HG03460 (cell line): ENCODE measurements around the gene DCBLD1.

Experiments used
- ATAC-seq: cut with Tn5 transposase; IDR thresholded peaks from one replicate; pipeline ENCODE4 v1.9.1; 2021; ENCODE audit not compliant: unreplicated experiment

Gene DCBLD1

DNA sequence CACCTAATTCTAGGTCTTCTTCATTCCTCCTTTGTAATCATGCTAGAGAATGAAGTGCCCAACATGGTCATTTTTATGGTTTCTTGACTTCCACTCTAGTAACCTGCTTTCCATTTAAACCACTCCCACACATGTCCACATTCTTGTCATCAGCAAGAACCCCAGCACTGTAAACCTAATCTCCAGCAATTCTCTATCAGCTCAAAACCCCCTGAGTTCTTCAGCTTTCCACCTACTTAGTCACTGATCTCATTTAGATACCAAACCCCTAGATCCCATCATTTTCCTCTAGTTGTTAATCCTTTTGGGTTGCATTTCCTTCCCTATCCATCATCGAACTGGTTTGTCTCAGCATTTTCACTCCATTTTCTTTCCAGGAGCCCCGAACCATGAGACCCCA is 70.1 kb downstream of the DCBLD1 start:
- ATAC-seq = no peak

DNA sequence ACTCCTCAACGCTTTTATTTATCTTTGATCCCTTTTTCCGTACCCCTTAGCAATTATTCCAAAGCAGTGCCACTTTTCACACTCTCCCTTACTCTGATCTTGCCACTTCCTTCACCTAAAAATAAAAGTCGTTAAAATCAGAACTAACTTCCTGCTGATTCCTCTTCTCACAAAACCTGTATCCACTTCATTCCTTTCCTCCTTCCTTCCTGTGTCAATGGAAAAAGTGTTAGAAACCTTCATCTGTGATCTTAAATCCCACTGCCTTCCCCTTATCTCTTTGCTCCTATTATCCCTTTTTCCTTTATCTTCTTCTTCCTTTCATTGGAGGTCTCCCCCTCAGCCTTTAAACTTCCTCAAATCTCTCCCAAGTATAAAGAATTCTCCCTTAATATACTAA is 70.7 kb downstream of the DCBLD1 start:
- no peak for ATAC-seq

DNA sequence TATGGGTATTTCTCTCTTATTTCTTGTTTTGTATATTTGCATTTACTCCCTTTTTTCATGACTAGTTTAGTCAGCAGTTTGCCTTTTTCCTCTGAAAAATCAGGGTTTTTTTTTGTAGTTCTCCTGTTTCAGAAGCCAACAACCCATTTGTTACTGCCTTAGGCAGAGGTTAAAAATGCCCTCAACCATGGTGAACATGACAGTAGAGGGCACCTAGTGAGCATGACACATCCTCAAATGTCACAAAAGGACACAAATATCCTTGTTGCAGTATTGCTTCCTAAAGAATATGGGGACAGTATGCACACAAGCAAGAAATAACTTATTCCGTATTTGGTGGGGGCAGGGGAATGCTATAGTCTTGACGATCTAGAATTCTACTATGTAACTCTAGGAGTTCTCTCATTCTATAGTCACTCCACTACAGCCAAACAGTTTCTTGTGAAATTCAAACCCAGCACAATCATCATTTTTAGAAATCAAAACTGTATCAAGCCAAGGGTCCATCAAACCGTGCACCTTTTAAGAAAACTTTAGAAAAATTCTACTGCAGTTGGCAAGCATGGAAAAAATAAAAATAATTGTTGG is 72.9 kb downstream of the DCBLD1 start:
- ATAC-seq = no peak

DNA sequence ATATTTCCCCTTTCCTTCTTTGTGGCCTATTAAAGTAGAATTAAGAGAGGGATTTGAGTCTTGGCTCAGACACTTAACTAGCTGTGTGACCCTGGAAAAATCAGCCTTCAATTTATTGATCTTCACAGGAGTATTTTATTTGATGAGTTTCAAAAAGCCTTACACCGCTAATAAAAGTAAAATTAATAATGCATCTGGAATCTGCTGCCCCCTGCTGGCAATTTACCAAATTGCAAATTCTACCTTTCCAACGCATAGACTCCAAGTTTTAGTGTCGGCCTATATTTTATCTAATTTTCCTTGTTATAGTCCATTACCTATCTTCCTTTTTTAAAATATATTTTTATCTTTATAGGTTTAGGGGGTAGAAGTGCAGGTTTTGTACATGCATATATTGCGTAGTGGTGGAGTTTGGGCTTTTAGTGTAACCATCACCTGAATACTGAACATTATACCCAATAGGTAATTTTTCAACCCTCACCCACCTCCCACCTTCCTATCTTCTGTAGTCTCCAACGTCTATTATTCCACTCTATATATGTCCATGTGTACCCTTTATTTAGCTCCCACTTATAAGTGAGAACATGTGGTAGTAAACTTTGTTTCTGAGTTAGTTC is 73.5 kb downstream of the DCBLD1 start:
- no peak for ATAC-seq

DNA sequence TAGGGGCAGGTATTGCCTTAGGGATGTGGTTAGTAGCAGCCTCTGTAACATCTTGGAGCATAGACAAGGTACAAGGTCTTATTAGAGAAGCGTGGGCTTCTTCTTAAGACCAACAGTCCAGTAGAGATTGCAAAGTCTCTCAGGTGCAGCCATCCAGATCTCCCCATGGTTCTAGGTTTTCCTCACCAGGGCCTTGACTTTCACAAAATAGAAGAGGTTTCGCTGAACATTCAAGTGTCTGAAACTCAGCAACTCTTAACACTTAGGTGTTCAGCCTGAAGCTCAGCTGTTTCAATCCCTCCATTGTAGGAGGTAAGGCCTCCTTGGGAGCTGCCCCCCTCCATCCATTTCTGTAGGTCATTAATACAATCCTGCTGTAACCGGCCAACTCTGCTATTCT is 75.5 kb downstream of the DCBLD1 start:
- ATAC-seq = no peak

DNA sequence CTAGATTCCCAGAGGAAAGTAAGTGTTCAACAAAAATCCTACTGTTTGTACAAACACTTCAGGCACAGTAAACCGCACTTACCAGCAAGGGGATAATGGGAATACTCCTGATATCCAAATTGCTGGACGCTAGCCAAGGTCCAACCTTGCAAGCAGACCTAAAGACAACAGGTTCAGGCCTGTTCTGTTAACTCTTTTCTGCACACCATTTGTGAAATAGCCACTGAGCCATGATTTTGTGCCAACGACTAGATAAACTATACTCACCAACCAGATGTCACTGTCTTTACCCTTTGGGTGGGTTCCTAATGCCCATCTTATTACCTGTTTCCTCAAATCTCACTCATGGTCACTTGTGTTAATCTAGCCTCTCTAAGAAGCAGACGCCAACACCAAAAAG is 76.3 kb downstream of the DCBLD1 start:
- ATAC-seq = no peak

DNA sequence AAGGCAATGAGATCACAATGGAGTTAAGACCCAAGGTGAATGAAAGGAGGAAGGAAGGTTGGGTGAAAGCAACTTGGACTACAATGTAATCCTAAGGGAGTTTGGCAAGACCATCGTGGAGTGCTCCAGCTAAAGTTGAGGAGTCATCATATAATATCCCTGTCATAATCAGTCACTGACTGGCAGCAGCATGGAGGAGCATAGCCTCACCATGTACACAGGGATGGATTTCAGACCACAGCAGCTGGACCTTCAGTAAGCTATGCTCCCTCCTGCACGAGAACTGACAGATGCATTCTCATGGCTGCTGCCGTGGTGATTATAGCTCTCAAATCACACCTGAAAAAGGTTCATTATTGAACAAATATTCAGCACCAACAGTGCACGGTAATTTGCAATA is 76.8 kb downstream of the DCBLD1 start:
- ATAC-seq = no peak

DNA sequence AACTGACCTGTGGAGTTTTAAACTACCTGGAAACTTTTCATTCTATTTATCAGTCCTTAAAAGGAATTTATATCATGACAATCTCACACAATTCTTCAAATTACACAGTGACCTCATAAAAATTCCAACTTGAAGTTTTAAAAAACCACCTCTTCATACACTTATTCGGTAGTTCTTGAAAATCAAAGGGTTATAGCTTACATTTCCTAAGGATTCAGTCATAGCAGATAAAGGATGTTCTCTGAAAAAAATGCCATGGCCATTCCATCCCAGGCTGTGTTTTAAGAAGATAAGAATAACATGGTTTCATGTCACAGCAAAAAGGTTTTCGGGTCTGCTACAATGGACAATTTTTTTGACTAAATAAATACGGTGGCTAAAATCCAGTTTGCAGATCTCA is 78.7 kb downstream of the DCBLD1 start:
- no peak for ATAC-seq

DNA sequence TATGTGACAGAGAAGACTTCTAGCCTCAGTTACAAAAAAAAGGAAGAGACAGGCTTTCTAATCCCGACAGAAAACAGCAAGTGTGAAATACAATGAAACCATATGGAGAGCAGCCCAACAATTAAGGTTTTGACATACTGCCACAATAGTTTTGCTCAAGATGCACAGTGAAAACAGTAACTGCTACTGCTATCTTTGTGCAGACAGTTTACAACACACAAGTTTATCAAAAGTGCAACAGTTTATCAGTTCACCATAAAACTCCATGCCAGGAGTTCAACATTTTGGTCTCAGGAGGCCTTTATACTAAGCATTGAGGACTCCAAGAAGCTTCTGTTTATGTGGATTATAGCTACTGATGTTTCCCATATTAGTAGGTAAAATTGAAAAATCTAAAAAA is 82.2 kb downstream of the DCBLD1 start:
- ATAC-seq = no peak

DNA sequence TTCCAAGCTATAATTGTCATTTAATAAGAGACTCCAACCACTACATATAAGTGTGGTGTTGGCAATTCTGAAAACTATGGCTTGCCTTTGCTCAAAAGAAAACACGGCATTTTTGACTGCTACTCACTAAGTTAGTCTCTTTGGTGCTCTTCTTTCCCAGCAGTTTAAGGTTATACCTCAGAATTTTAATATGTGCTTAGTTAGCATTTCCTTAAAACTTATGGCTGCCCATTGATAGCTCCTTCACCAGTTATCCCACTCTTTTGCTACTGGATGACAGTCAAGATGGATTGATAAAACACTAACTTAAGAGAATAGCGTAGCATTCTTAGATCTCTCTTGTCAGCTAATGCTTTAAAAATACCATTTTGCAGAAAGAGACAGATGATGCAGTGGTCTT is 85.8 kb downstream of the DCBLD1 start:
- no peak for ATAC-seq

DNA sequence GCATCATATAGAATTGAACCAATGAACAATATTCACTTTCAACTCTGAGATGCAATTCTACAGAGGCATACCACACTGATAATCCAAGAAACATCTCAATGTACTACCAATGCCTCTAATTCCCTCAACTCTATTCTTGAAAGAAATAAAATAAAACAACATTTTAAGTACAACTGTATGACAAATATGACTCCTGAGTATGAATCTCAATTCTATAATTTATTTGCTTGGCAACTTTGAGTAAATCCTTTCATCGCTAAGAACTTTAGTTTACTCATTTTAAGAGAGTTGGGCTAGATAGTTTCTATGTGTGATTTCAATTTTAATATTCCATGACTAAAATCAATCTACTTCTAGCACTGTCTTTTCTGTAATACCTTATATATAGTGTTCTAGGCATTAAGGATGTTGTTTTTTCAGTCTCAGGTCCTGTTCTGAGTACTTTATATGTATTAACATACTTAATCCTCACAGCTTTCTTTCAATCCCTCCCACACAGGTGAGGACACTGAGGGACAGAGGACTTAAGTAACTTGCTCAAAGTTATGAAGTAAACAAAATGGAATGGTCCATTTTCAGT is 86.4 kb downstream of the DCBLD1 start:
- ATAC-seq = no peak

DNA sequence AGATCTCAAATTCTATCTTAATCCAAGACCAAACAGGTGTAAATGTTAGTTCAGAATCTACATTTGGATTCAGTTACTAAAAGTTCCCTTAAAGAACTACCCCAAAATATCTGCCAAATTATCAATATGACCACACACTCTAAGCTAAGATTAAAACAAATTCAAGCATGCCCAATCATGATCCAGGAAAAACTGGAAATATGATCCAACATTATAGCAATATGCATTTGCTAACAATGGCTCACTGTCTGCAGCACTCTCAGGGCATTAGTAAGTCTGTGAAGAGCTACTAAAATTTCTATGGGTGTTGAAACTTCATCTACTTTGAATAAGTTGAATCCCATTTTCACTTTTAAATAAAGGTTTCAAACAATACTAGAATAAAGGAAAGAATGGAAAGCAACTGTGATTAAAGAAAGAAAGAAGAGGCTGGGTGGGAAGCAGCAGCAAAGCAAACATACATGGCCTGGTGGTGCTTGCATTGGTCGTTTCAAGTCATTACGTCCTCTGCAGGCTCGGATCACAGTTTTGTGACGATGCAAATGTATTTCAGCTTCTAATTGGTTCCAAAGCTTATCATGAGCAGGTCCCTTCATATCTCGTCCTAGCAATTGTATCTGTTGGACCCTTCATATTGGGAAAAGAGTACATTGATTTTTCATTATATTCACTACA is 90.7 kb downstream of the DCBLD1 start:
- no peak for ATAC-seq

DNA sequence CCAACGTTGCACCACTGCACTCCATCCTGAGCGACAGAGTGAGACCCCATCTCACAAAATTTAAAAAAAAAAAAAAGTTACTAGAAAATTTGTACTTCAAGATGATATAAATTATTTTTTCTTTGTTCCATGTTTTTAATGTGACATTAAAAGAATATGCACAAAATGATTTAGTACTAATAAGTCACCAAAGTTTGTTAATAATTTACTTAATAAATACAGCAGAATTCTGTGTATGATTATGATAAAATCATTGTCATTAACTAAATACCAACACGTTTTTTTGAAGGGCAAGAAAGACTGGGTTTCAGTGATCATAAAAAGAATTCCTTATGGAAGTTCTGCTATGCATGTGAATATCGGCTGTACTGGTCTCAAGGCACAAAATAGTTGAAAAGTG is 91.7 kb downstream of the DCBLD1 start:
- no peak for ATAC-seq

DNA sequence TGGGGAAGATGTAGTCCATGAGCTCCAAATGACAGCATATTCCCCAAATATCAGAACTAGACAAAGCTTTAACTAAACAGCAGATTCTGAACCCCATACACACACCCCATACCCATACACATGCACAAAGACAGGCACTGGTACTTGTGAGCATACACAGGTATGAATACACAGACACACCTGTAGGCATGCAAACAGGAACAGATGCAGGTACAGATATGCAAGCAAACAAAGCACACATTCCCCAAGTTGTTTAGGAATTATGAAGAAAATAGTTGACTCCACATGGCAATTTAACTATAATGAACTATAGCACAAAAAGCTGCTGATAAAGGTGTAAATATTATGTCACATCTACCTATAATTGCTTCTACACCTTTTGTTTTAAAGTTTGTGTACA is 103.2 kb downstream of the DCBLD1 start:
- no peak for ATAC-seq

DNA sequence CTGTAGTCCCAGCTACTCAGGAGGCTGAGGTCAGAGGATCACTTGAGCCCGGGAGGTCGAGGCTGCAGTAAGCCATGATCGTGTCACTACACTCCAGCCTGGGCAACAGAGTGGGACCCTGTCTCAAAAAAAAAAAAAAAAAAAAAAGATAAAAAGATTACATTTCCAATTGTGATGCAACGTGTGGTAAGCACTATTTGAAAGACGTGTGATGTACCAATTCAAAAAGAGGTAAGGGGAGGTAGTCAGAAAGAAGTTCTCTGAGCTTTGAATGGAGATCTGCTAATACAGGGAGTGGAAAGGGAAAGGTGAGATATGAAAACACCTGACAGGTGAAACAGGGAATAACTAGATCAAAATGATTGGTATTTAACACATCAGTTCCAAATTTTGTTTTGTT is 108.0 kb downstream of the DCBLD1 start:
- ATAC-seq = no peak

DNA sequence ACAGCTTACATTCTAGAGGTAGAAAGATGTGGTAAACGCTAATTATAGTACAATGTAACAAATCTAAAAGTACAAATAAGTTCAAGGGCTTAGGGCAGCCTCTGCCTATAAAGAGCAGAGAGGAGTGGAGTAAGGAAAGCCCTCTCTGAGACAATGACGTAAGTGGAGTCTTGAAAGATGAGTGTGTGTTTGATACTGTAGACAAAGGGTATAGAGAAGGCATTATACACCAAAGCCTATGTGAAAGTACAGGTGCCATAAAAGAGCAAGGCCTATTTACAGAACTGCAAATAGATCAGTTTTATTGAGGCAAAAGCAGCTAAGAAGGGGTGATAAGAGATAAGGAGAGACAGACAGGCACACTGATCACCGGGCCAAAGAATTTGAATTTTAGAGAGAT is 108.9 kb downstream of the DCBLD1 start:
- ATAC-seq = no peak

DNA sequence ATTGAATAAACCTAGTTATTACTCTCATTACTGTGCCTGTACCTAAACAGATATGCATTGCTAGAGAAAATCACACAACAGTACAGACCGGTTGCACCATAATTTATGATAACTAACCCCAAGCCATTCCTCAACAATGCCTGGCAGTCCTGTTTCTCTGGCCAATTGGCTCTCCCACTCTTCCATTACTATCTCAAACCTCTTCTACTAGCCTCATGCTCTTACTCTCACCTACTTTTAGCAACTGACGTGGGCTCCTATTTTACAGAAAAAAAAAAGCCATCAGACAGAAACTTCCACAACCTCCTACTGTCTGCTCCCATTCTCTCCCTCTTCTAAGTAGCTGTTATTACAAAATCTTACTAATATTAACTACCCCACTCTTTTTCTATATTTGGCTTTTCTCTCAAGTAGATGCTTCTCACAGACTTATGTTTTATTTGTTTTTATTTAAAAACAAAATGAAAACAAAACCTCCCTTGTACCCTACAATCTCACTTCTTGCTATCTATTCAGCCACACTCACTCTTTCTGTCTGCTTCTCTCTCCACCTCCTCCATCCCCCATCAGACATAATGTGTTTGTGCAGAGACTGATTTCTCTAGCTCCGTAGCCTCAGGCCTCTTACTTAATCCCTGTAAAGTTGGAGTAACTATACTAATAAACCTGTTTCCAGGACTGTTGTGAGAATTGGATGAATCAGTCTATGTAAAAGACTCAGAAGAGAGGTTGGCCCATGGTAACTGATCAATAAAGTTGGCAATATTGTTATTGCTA is 110.7 kb downstream of the DCBLD1 start:
- ATAC-seq = no peak

DNA sequence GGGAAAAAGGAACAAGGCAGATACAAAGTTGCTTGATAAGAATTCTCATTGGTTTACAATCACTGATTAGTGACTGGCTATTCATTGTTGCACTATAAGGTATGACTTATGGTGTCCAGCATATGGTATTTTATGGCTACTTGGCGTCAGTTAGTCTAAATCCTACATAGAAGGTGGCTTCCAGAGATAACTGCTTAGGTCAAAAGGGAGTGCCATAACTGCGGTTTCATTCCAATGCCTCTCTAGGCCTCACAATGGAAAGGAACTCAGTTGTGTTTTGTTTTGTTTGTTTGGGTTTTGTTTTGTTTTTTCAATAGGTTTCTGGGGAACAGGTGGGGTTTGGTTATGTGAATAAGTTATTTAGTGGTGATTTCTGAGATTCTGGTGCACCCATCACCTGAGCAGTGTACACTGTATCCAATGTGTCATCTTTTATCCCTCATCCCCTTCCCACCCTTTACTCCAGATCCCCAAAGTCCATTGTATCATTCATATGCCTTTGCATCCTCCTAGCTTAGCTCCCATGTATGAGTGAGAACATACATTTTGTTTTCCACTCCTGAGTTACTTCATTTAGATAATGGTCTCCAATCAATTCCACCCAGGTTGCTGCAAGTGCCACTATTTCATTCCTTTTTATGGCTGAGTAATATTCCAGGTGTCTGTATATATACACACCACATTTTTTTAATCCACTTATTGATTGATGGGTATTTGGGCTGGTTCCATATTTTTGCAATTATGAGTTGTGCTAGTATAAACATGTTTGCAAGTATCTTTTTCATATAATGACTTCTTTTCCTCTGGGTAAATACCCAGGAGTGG is 112.8 kb downstream of the DCBLD1 start:
- no peak for ATAC-seq

DNA sequence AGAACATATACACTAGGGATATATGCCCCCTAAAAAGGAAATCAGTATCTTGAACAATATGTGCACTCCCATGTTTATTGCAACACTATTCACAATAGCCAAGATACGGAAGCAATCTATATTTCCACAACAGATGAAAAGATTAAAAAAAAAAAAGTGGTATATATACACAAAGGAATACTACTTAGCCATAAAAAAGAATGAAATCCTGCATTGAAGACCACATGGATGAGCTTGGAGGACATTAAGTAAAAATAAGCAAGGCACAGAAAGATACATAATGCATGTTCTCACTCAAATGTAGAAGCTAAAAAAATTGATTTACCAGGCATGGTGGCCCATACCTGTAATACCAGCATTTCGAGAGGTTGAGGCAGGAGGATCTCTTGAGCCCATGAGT is 115.3 kb downstream of the DCBLD1 start:
- no peak for ATAC-seq
